HEK293T (cell line): ENCODE data around the gene ADSL.
A peak's percentile ranks its signal among the peaks of the same experiment; 100 is the strongest.

ENCODE experiments used
- ARNT ChIP-seq: fragments of 450-650 bp; IDR thresholded peaks from 2 replicates; pipeline ENCODE4 v1.6.1; 2017; ENCODE audit warnings: mild to moderate bottlenecking
- BHLHE40 ChIP-seq: fragments of 450-650 bp; IDR thresholded peaks from 2 replicates; pipeline ENCODE4 v1.6.1; 2016; ENCODE audit warnings: mild to moderate bottlenecking, moderate library complexity, borderline replicate concordance
- ELF4 ChIP-seq: fragments of 450-650 bp; IDR thresholded peaks from 2 replicates; pipeline ENCODE4 v1.6.1; 2017; ENCODE audit warnings: antibody characterized with exemption
- FOXK2 ChIP-seq: fragments of 450-650 bp; IDR thresholded peaks from 2 replicates; pipeline ENCODE4 v1.6.1; 2016; ENCODE audit warnings: mild to moderate bottlenecking
- FOXM1 ChIP-seq: fragments of 450-650 bp; IDR thresholded peaks from 2 replicates; pipeline ENCODE4 v1.6.1; 2017; ENCODE audit warnings: mild to moderate bottlenecking, borderline replicate concordance
- L3MBTL2 ChIP-seq: fragments of 450-650 bp; conservative IDR thresholded peaks from 2 replicates; pipeline ENCODE4 v1.6.1; 2016; ENCODE audit warnings: mild to moderate bottlenecking
- NFRKB ChIP-seq: fragments of 450-650 bp; IDR thresholded peaks from 2 replicates; pipeline ENCODE4 v1.6.1; 2016; ENCODE audit warnings: mild to moderate bottlenecking, moderate library complexity
- PKNOX1 ChIP-seq: fragments of 450-650 bp; IDR thresholded peaks from 2 replicates; pipeline ENCODE4 v1.6.1; 2016
- SP1 ChIP-seq: fragments of 450-650 bp; IDR thresholded peaks from 2 replicates; pipeline ENCODE4 v1.6.1; 2017
- SUZ12 ChIP-seq: fragments of 450-650 bp; IDR thresholded peaks from 2 replicates; pipeline ENCODE4 v1.6.1; 2016; ENCODE audit warnings: mild to moderate bottlenecking
- TARDBP ChIP-seq: fragments of 450-650 bp; IDR thresholded peaks from 2 replicates; pipeline ENCODE4 v1.6.1; 2016

GRCh38 chr22:40346185-40347118 lies at the start of gene ADSL:
- TF ChIP-seq FOXM1 = no peak
- peak; percentile 91 for TF ChIP-seq L3MBTL2
- TF ChIP-seq NFRKB = no peak
- TF ChIP-seq SP1 = no peak
- no peak for TF ChIP-seq TARDBP
- TF ChIP-seq FOXK2 = no peak
- peak; percentile 87; the same call in 1 of the 2 replicates for TF ChIP-seq ELF4
- peak; percentile 50; the same call in 1 of the 2 replicates for TF ChIP-seq BHLHE40
- peak; percentile 73 for TF ChIP-seq PKNOX1
- TF ChIP-seq SUZ12 = no peak
- TF ChIP-seq ARNT = no peak
